Memory B cell (primary cell): ENCODE results near the gene ACTL9.

Experiments
- ATAC-seq: fragments of 150-1000 bp; cut with Tn5 transposase; 2 replicates; pipeline ENCODE4 v1.10.0; 2021; ENCODE audit warnings: low read depth, mild to moderate bottlenecking, moderate library complexity
- DNase-seq, 2 donors: peaks; one replicate each; pipeline ENCODE4 v3.0.0; 2022; ENCODE audit warnings: low spot score in 2 of 2
- H3K27ac Mint-ChIP-seq: one replicate; pipeline ENCODE4 v1.8.0; 2022; ENCODE audit warnings: mild to moderate bottlenecking, moderate library complexity, mixed read lengths
- H3K27me3 Mint-ChIP-seq: one replicate; pipeline ENCODE4 v1.8.0; 2022; ENCODE audit warnings: mixed read lengths
- H3K36me3 Mint-ChIP-seq: one replicate; pipeline ENCODE4 v1.8.0; 2022; ENCODE audit warnings: mild to moderate bottlenecking, mixed read lengths
- H3K4me1 Mint-ChIP-seq: one replicate; pipeline ENCODE4 v1.8.0; 2022; ENCODE audit warnings: mixed read lengths
- H3K4me3 Mint-ChIP-seq: one replicate; pipeline ENCODE4 v1.8.0; 2022; ENCODE audit warnings: mild to moderate bottlenecking, moderate library complexity, mixed read lengths
- H3K9me3 Mint-ChIP-seq: one replicate; pipeline ENCODE4 v1.8.0; 2022; ENCODE audit warnings: mixed read lengths

ACTL9 gene

DNA sequence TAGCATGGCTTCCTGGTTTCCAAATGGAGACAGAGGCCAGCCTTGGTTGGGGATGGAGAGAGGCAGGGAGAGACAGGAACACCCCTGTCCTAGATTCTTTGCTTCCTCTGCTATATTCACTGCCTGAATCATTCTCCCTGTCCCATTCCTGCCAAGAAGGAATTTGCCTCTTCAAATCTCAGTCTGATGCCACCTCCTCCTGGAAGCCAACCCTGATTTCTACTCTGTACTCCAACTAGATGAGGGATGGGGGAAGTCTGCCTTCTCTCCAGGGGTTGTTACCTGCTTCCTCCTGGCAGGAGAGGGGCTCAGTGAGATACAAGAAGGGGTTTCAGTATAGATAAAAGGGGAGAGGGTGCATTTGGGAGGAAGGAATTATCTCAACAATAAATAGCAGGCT lies 1.3 kb upstream of the ACTL9 start:
- Mint-ChIP-seq H3K4me1 (peaks cover 4% of the 10 kb centered on the region), H3K36me3 (no peaks in the 10 kb centered on the region), H3K9me3 (no peaks in the 10 kb centered on the region), H3K4me3 (no peak overlapping the region), H3K27me3 (peaks cover 22% of the 10 kb centered on the region), H3K27ac (no peak overlapping the region)
- ATAC-seq, result no peak
- DNase-seq, result no peak

DNA sequence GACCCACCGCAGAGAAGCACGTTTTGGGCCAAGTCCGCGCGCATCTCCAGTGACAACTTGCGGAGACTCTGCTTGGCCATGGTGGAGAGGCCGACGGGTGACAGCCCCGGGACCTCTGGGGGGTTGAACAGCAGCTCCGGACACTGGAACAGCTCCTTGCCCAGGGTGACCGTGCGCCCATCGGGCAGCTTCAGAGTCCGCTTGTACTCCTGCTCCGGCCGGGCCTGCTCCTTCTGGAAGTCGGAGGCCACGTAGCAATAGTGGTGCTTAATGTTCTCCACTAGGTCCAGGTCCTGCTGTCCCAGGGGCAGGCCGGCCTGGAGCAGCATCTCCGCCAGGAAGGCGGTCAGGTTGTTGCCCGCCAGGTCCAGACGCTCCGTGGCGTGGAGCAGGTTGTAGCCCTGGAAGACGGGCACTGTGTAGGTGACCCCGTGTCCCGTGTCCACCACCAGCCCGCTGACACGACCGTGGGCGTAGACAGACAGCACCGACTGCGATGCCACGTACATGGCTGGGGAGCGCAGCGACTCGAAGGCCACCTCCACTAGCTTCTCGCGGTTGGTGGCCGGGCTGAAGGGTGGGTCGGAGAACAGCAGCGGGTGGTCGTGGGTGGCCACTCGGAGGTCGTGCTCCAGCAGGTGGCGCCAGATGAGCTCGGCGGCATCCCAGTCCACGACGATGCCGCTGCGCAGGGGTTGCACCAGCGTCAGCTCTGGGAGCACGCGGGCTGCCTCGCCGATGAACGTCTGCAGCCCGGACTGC lies 743 bp downstream of the ACTL9 start:
- Mint-ChIP-seq H3K27ac (no peak overlapping the region), H3K27me3 (peaks cover 20% of the 10 kb centered on the region), H3K4me3 (no peak overlapping the region), H3K36me3 (peaks cover 2% of the 10 kb centered on the region), H3K4me1 (peaks cover 4% of the 10 kb centered on the region), H3K9me3 (no peaks in the 10 kb centered on the region)
- no peak for ATAC-seq
- no peak for DNase-seq

DNA sequence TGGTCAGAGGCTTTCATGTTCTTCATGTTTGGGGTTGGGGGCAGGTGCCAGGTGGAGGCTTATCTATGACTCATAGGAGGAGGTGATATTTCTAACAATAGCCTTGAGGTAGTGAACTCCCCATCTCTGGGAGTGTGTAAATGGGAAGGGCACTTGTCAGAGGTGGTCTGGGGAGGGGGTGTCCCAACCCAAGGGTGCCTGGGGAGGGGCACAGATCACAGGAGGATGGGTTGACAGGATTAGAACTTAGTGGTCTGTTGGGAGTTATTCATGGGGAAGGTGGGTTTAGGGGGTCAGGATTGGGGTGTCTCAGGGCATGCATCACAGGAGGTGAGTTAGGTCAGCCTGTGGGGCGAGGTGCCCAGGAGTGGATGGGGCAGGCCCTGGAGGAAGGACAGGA lies 1.6 kb downstream of the ACTL9 start:
- no peak overlapping the region for H3K27ac Mint-ChIP-seq
- no peak overlapping the region for H3K4me3 Mint-ChIP-seq
- no peaks in the 10 kb centered on the region for H3K4me1 Mint-ChIP-seq
- peaks cover 2% of the 10 kb centered on the region for H3K36me3 Mint-ChIP-seq
- DNase-seq, result no peak
- ATAC-seq, result no peak
- H3K9me3 Mint-ChIP-seq, result no peaks in the 10 kb centered on the region
- H3K27me3 Mint-ChIP-seq, result peaks cover 22% of the 10 kb centered on the region

DNA sequence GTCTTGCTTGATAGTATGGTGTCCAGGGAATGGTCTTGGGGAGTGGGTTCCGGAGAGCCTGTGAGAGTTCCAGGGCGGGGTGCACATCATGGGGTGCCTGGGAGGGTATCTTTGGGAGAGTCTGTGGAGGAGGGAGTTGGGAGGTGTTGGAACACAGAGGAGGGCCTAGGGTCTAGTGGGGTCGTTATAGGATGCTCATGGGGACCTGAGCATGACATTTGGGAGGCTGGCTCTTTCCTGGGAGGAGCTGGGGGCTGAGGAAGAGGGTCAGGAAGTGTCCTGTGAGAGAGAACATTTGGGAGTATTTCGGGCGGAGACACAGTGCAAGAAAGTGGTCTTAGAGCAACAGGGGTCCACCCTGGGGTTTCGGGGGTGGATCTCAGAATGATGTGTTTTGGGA lies 2.7 kb downstream of the ACTL9 start:
- no peak overlapping the region for H3K4me3 Mint-ChIP-seq
- peaks cover 3% of the 10 kb centered on the region for H3K4me1 Mint-ChIP-seq
- H3K36me3 Mint-ChIP-seq, result peaks cover 4% of the 10 kb centered on the region
- H3K9me3 Mint-ChIP-seq, result peaks cover 4% of the 10 kb centered on the region
- DNase-seq (no peak), ATAC-seq (no peak)
- H3K27ac Mint-ChIP-seq, result no peak overlapping the region
- peaks cover 23% of the 10 kb centered on the region for H3K27me3 Mint-ChIP-seq

DNA sequence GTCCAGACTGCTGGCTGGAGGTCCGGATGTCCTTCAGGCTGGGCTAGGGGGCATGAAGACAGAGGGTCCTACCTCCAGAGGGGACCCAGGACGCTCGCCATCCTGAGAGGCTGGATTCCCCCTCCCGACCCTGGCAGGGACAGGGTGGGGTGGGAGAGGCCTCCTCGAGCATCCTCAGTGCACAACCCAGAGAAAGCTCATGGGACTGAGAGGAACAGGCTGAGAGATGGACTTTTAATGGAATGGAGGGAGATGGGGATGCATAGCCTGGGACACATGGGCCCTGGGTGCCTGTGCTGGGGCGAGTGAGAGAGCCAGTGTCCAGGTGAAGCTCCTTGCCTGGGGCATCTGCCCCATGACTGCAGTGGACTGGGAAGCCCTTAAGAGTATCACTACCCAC lies 3.1 kb downstream of the ACTL9 start:
- H3K9me3 Mint-ChIP-seq, result peaks cover 4% of the 10 kb centered on the region
- no peak overlapping the region for H3K27ac Mint-ChIP-seq
- peaks cover 3% of the 10 kb centered on the region for H3K4me1 Mint-ChIP-seq
- no peak for DNase-seq
- peaks cover 4% of the 10 kb centered on the region for H3K36me3 Mint-ChIP-seq
- peaks cover 23% of the 10 kb centered on the region for H3K27me3 Mint-ChIP-seq
- H3K4me3 Mint-ChIP-seq, result no peak overlapping the region
- no peak for ATAC-seq

DNA sequence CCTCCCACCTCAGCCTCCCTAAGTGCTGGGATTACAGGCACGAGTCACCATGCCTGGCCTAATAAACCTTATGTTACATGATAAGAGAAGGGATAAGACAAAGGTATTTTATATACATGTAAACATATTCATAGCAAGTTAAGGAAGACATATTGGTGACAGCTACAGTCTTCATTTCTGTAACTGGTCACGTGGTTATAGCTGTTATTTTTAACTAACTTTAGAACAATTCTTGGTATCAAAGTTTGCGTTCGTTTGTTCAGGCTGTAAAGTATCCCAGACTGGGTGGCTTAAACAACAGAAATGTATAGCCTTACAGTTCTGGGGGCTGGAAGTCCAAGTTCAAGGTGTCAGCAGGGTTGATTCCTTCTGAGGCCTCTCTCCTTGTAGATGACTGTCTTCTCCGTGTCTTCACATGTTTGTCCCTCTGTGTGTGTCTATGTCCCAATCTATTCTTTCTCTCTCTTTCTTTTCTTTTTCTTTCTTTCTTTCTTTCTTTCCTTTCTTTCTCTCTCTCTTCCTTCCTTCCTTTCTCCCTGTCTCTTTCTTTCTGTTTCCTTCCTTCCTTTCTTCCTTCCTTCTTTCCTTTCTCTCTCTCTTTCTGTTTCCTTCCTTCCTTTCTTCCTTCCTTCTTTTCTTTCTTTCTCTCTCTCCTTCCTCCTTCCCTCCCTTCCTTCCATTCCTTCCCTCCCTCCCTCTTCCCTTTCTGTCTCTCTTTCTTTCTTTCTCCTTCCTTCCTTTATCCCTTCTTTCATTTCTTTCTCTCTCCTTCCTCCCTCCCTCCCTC lies 7.6 kb downstream of the ACTL9 start:
- no peak for ATAC-seq
- DNase-seq, result no peak
- no peak overlapping the region for H3K27ac Mint-ChIP-seq
- peaks cover 4% of the 10 kb centered on the region for H3K36me3 Mint-ChIP-seq
- no peak overlapping the region for H3K4me3 Mint-ChIP-seq
- H3K27me3 Mint-ChIP-seq, result peaks cover 17% of the 10 kb centered on the region
- H3K4me1 Mint-ChIP-seq, result peaks cover 3% of the 10 kb centered on the region
- H3K9me3 Mint-ChIP-seq, result peaks cover 4% of the 10 kb centered on the region

DNA sequence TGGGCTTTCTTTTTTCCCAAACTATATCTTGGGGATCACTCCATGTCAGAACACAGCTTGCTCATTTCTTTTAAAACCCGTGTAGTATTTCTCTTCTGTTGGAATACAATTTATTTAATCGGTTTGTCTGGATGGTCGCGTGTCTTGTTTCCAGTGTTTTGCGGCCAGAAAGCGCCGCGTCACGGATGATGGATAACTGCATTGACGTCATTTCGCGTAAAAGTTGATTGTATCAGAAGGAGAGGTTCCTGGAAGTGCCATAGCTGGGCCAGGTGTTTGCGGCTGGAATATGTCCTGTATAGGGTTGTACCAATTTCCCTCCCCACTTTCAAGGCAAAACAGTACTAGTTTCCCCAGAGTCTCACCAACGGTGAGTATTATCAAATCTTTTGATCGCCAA lies 9.7 kb downstream of the ACTL9 start:
- DNase-seq (no peak), ATAC-seq (no peak)
- Mint-ChIP-seq H3K27ac (no peak overlapping the region), H3K36me3 (peaks cover 2% of the 10 kb centered on the region), H3K9me3 (peaks cover 4% of the 10 kb centered on the region), H3K4me1 (peaks cover 3% of the 10 kb centered on the region), H3K27me3 (peaks cover 12% of the 10 kb centered on the region), H3K4me3 (no peak overlapping the region)

DNA sequence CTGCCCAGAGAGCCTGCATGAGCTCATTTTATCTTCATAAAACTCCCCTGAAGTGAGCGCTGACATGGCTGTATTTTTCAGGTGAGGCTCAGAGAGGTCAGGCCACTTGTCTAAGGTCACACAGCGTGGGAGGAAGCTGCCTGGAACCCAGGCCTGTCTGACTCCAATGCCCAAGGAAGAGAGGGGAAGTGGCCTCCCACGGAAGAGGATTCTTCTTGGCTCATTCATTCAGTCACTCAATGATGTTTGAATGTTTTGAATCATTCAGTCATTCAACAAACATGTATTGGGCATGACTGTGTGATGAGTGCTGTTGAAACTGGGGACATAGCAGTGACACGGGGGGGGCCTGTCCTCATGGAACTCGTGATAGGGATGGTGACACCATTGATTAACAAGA lies 12.0 kb downstream of the ACTL9 start:
- peaks cover 2% of the 10 kb centered on the region for H3K36me3 Mint-ChIP-seq
- H3K4me1 Mint-ChIP-seq, result peaks cover 3% of the 10 kb centered on the region
- peaks cover 12% of the 10 kb centered on the region for H3K27me3 Mint-ChIP-seq
- H3K4me3 Mint-ChIP-seq, result no peak overlapping the region
- no peak for ATAC-seq
- DNase-seq, result no peak
- peaks cover 9% of the 10 kb centered on the region for H3K9me3 Mint-ChIP-seq
- no peak overlapping the region for H3K27ac Mint-ChIP-seq

DNA sequence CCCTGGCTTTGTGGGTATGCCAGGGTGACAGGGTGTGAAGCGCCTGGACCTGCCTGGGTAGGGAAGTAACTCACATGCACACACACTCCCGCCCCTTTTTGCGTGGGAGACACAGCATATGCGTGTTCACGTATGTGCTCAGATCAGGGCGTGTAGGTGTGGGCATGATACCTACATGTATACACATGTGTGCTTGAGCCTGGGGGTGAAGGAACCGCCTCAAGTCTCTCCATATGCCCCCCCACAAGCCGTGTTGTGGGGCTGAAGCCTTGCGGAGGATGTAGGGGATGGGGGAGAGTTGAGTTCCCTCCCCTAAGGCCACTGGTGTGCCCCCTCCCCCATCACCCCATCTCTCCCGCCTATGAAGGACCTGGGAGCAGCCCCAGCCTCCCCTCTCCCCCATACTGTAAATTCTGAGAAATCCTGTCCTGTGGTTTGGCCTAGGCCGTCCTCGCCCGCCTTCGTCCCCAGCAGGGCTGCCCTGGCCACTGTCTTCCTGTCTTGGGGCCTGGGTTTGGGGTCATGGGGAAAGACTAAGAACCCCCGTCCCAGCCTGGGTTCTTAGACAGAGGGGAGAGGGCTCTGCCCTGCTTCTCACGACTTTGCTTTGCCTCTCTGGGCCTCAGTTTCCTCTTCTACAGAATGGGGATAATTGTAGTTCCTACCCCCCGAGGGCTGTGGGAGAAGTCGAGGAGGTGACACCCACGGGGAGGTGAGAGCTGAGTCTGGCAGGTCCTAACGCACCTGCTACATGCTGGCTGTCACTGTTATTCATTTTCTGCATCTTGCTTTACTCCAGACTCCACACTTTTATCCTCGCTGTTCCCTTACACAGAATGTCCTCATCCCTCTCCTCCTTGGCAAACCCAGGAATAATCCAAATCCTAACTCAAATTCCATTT lies 14.3 kb downstream of the ACTL9 start:
- Mint-ChIP-seq H3K4me3 (no peak overlapping the region), H3K27me3 (peaks cover 16% of the 10 kb centered on the region), H3K36me3 (no peaks in the 10 kb centered on the region), H3K9me3 (peaks cover 12% of the 10 kb centered on the region), H3K27ac (no peak overlapping the region), H3K4me1 (no peaks in the 10 kb centered on the region)
- DNase-seq (no peak), ATAC-seq (no peak)

DNA sequence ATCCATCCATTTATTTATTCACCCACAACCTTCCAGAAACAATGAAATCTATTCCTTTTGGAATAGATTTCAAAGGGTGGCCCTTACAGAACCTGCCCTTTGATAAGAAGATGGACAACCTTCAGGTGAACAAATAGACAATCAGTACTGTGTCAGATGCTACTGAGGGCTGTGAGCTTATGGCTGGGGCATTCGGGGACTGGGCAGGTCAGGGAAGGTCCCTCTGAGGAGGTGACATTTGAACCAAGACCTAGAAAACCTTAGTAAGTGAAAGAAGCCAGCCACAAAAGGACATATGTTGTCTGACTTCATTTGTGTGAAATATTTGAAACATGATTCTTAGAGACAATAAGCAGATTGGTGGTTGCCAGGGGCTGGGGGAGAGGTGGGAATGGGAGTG lies 15.7 kb downstream of the ACTL9 start:
- DNase-seq (no peak), ATAC-seq (no peak)
- Mint-ChIP-seq H3K27ac (no peak overlapping the region), H3K4me1 (peaks cover 6% of the 10 kb centered on the region), H3K27me3 (peaks cover 21% of the 10 kb centered on the region), H3K9me3 (peaks cover 18% of the 10 kb centered on the region), H3K4me3 (no peak overlapping the region), H3K36me3 (peaks cover 6% of the 10 kb centered on the region)

DNA sequence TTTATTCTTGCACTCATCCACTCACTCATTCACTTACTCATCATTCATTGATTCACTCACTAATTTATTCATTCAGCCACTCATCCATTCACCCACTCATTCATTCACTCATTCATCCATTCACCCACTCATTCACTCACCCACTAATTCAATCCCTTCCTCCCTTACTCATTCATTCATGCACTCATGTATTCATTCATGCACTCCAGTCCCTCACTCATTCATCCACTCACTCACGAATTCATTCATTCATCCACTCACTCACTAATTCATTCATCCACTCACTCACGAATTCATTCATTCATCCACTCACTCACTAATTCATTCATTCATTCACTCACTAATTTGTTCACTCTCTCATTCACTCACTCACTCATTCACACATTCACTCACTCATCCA lies 16.1 kb downstream of the ACTL9 start:
- H3K27ac Mint-ChIP-seq, result no peak overlapping the region
- H3K4me3 Mint-ChIP-seq, result no peak overlapping the region
- peaks cover 20% of the 10 kb centered on the region for H3K9me3 Mint-ChIP-seq
- peaks cover 6% of the 10 kb centered on the region for H3K36me3 Mint-ChIP-seq
- ATAC-seq (no peak), DNase-seq (no peak)
- H3K27me3 Mint-ChIP-seq, result peaks cover 22% of the 10 kb centered on the region
- peaks cover 6% of the 10 kb centered on the region for H3K4me1 Mint-ChIP-seq

DNA sequence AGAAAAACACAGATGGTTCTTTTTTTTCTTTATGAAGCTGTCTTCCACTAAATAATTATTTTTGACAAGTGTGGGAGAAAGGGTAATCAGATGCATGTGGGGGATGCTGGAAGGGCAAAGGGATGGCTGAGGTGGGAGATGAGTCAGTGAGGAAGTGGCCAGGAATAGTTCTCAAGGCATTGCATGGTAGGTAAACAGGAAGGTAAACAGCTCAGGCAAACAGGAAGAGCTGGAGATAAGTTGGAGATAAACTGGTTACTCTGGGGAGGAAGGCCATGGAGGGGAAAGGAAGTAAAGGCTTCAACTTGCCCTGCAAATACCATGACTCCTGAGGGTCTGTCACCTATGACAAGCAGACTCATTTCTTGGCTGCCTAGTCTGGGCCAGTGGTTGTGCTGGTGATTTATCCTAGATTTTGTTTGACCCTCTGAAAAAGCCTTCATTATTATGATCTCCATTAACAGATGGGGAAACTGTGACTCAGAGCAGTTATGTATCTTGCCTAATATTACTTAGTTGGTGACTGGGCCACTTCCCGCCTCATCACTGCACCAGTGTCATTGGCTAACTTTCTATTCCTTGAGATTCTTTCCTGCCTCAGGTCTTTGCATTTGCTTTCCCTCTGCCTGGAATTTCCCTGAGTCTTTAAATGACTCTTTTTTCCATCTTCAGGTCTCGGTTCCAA lies 17.1 kb downstream of the ACTL9 start:
- peaks cover 20% of the 10 kb centered on the region for H3K9me3 Mint-ChIP-seq
- DNase-seq (no peak), ATAC-seq (no peak)
- peaks cover 6% of the 10 kb centered on the region for H3K36me3 Mint-ChIP-seq
- peaks cover 21% of the 10 kb centered on the region for H3K27me3 Mint-ChIP-seq
- H3K27ac Mint-ChIP-seq, result no peak overlapping the region
- H3K4me3 Mint-ChIP-seq, result no peak overlapping the region
- H3K4me1 Mint-ChIP-seq, result peaks cover 6% of the 10 kb centered on the region

DNA sequence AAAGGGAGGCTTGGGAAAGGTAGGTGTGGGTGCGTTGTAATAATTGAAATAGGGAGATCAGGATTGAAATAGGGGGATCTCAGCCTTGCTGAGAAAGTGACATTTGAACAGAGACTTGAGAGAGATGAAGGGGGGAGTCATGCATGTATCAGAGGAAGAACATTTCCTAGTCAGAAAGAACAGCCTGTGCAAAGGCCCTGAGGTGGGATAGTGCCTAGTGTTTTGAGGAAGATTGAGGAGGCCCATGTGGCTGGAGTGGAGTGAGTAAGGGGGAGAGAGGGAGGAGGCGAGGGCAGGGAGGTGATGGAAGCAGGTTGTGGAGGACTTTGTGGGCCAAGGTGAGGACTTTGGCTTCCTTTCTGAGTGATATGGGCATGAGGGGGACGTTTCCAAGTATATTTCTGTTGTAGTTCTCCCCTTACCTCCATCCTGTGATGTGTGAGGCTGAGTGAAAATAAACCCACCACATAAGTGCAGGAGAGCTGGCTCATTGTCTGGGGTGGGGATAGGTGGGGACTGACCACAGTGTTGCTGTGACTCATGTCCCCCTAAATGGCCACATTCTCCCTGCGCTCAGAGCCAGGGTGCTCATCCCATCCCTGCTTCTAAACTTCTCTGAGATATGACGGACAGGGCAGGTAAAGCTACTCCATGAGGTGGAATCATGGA lies 17.8 kb downstream of the ACTL9 start:
- Mint-ChIP-seq H3K27me3 (peaks cover 22% of the 10 kb centered on the region), H3K27ac (no peak overlapping the region), H3K36me3 (peaks cover 6% of the 10 kb centered on the region), H3K4me1 (peaks cover 8% of the 10 kb centered on the region), H3K4me3 (no peak overlapping the region), H3K9me3 (peaks cover 21% of the 10 kb centered on the region)
- no peak for DNase-seq
- ATAC-seq, result no peak
